Measurements from ENCODE around the gene RELL2.

RELL2 gene

GRCh38 chr5:141623186-141623585 lies 13.6 kb upstream of the RELL2 start:
- DNase-seq: no peak

- no peak for DNase-seq
Measured at GRCh38 chr5:141623611-141624010, 13.2 kb upstream of the RELL2 start.

DNA sequence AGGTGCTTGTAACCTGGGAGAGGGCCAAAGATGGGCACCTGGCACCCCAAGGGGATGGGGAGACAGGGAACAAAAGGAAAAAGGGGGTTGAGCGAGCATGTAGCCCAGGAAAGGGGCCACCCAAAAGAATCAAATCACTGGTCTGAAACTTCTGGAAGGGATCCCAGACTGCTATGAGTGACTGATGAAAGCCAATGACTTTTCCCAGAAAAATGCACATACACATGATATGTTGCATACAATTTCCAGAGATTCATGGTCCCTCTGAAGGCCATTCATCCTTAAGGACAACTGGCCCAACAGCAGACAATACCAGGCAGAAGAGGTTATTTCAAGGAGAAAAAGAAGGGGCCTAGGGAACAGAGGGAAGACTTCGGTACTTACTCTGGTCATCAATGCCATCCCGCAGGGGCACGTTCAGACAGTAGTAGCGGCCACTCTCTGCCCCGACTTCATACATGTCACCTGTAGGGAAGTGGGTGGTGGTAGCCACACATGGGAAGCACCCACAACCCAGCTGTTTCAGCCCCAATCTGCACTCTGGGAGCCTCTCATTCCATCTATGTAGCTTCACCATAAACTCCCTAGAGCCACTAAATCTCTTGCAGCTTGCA lies 8.5 kb upstream of the RELL2 start:
- no peak for DNase-seq

DNA sequence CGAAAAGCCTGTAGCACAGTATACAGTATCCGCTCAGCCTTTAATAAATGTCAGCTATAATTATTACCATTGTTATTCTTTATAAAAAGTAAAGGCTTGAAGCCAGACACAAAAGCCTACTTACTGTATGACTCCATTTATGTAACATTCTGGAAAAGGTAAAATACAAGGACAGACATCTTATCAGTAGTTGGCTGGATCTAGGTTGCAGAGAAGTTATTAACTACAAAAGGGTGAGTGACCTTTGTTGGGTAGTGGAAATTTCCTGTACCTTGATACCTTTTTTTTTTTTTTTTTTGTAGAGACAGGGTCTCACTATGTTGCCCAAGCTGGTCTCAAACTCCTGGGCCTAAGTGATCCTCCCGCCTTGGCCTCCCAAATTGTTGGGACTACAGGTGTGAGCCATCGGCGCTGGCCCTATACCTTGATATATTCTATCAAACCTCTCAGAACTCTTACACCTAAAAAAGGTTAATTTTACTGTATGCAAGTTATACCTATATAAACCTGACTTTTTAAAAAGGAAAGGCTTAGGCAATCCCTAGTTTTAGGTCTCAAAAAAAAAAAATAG lies 6.1 kb upstream of the RELL2 start:
- DNase-seq: no peak

- DNase-seq: no peak
Measured at GRCh38 chr5:141632650-141633049, 4.1 kb upstream of the RELL2 start.

DNA sequence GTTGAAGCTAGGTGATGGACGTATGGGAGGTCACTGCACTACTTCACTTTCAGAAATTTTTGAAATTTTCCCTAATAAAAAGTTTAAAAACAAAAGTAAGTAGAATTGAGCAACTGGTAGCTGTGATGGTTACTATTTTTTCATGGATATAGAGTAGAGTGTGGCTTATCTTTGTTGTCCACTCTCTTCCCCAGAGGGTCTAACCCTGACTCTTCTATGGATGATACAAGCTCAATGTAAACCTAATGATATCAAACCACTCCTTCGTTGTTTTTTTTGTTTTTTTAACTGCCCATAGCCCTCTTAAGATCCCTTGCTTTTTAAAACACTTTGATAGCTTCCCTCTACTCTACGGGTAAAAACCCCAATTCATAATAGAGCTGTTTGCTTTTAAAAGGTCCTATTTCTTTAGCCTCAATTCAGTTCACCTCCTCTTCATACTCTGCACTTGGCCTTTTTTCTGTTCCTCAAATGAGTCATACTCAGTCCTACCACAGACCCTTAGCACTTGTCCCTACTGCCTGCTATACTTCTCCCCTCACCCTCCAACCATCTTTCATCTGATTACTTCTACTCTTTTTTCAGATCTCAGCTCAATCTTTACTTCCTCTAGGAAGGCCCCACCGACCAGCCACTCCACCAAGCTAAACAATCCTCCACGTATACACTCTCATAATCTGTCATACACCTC lies 2.8 kb upstream of the RELL2 start:
- no peak for DNase-seq

DNA sequence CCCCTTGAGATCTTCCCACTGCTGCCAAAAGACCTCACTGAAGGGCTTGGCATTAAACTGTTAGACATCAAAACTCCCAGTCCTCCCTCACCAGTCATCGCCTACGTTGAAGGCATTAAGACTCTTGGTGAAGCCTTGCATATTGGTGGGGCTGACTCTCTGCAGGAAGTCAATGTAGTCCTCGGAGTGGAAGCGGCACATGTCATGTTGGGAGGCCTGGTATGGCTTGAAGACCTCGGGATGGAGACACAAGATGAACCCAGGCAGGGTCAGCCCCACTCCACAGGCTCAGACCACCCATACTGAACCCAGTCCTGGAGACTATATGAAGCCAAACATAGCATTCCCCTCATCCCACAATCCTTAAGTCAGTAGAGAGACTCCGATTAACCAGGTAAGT lies 2.1 kb upstream of the RELL2 start:
- no peak for DNase-seq

- no peak for DNase-seq
Measured at GRCh38 chr5:141635646-141636045, 1.2 kb upstream of the RELL2 start.

GRCh38 chr5:141636106-141636412 lies 738 bp upstream of the RELL2 start:
- DNase-seq: no peak

GRCh38 chr5:141637123-141637766 lies 448 bp downstream of the RELL2 start:
- DNase-seq: no peak

DNA sequence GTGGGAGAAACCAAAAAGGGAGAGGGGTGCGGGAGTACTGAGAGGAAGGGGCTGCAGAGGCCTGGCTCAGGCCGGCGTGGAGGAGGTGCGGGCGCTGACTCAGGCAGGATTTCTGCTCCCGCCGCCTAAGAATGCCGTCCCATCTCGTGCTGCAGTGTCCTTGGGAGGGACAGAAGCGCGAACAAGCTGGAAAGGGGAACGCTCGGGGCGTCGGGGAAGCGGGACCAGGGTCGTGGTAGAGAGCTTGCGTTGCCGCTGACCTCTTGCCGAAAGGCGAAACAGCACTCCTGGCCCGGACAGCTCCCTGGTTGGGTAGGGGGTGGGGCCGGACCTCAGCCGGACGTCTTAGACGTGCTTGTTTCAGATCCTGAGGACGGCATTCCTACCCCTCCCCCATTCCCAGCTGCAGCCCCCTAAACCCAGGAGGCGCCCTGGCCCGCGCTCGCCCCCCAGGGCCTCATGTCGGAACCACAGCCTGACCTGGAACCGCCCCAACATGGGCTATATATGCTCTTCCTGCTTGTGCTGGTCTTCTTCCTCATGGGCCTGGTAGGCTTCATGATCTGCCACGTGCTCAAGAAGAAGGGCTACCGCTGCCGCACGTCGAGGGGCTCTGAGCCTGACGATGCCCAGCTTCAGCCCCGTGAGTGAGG lies 1.1 kb downstream of the RELL2 start:
- no peak for DNase-seq

DNA sequence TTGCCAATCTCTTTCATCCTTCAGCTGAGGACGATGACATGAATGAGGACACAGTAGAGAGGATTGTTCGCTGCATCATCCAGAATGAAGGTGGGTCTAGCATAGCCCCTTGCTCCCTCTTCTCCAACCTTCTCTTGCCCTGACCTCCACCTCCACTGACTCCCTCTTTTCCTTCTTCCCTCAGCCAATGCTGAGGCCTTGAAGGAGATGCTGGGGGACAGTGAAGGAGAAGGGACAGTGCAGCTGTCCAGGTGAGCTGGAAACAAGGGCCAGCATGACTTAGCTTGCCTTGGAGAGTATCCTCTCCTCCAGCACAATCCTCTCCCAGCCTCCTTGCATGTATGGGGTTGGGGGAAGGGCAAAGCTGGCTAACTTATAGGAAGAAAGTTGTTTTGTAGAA lies 2.0 kb downstream of the RELL2 start:
- no peak for DNase-seq

DNA sequence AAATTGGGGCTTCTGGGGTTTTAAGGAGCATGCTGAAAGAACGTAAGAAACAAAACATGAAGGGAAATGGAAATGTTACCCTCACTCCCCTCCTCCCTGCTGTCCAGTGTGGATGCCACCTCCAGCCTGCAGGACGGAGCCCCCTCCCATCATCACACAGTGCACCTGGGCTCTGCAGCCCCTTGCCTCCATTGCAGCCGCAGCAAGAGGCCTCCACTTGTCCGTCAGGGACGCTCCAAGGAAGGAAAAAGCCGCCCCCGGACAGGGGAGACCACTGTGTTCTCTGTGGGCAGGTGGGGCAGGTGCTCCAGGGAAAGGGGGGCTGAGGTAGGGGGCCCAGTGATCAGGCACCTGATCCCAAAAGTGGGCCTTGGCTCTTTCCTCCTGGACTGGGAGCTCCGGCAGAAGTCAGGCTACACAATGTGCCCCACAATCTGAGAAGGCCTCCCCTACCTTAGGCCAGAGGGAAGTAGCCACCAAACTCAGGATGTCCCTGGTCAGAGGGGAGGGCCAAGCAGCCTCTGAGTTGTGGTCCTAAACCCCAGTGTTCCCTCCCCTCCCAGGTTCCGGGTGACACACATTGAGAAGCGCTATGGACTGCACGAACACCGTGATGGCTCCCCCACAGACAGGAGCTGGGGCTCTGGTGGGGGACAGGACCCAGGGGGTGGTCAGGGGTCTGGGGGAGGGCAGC lies 2.7 kb downstream of the RELL2 start:
- no peak for DNase-seq

GRCh38 chr5:141640051-141640415 lies 3.2 kb downstream of the RELL2 start:
- no peak for DNase-seq

GRCh38 chr5:141640698-141641097 lies 3.9 kb downstream of the RELL2 start:
- no peak for DNase-seq

- DNase-seq: no peak
Measured at GRCh38 chr5:141641634-141642267, 5.0 kb downstream of the RELL2 start.

DNA sequence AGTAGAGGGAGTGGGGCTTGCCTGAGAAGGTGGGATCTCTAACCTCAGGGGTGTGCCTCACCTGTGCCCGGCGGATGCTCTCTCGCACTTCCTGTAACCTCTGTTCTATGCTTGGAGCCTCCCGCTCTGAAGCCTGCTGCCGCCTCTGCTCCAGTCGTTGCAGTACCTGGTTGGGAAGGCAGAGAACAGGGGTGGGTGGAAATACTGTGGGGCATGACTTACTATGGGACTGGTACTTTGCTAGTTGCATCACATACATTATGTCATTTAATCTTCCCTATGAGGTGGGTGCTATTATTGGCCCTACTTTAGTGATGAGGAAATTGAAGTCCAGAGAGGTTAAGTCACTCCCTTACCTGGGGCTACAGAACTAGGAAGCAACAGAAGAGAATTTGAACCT lies 9.2 kb downstream of the RELL2 start:
- DNase-seq: no peak

DNA sequence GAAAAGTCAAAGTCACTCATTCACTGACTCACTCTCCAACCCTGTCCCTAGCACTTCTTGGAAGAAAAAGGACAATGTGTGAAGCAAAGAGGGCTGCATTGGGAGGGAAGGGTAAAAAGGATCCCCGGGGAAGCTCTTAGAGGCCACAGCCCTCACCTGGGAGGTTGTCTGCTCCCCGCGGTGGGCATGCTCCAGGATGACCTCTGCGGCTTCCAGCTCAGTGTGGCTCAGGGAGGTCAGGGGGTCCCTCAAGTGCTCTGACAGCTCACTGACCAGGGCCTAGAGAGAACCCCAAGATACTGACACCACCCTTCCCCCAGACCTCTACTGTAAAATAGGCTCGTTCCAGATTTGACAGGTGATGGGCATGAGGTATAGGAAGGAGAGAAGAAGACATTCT lies 10.4 kb downstream of the RELL2 start:
- no peak for DNase-seq

- DNase-seq: no peak
Measured at GRCh38 chr5:141647851-141648250, 11.1 kb downstream of the RELL2 start.

- DNase-seq: no peak
Measured at GRCh38 chr5:141649056-141649688, 12.4 kb downstream of the RELL2 start.

GRCh38 chr5:141649972-141650371 lies 13.2 kb downstream of the RELL2 start:
- DNase-seq: no peak
